NCI-H748 treated with DMSO at 0.1 percent for 48 hours (cell line): ENCODE data around the gene AFG1L.
"Not testable (repeated sequence)": the region's sequence is repeated elsewhere in the genome, so short reads cannot be mapped to it uniquely, and the experiment has no call there.

Source experiments
- DNase-seq: peaks from one replicate; lab custom pipeline; 2025; lab: John Stamatoyannopoulos, UW

The AFG1L gene

DNA sequence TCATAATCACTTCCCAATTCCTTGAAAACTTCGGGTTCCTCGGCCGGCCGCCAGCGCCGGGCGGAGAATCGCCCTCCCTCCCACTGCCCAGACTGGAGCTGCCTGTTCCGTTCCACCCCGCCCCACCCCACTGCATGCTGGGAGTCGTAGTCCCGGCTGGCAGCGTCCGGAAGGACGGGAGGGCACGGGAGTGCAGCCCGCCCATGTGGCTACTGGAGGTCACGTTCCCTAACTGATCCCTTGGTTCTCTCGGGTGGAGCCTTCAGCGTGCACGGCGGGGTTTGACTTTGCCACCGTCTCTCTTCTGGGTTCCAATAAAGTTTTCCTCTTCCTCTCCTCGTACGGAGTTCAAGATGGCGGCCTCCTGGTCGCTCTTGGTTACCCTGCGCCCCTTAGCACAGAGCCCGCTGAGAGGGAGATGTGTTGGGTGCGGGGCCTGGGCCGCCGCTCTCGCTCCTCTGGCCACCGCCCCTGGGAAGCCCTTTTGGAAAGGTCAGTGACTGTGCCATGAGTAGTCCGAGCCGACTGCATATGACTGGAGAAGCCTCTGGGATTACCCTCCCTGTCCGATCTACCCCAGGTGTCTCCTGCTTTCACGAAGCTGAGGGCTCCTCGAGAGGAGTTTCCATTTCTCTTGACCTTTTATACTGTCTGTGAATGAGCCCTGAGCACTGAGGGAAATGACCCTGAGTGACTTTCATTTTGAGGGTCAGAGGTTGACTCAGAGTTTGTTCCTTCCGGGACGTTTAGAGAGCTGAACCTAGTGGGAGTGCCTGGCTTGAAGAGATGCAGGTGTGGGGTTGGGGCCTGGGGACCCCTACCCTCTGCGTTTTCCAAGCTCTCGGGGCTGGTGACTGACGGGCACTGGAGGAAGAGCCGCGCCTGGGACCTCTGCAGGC, at the start of gene AFG1L:
AFG1L (plus strand) TSS at position 328 of the 899 bp plus-strand sequence; CDS start at position 354, 26 bp downstream.
- DNase-seq = peak; percentile 74

DNA sequence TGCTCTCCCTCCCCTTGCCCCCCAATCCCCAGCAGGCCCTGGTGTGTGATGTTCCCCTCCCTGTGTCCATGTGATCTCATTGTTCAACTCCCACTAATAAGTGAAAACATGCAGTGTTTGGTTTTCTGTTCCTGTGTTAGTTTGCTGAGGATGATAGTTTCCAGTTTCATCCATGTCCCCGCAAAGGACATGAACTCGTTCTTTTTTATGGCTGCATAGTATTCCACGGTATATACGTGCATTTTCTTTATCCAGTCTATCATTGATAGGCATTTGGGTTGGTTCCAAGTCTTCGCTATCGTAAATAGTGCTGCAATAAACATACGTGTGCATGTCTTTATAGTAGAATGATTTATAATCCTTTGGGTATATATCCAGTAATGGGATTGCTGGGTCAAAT, 49.8 kb upstream of the AFG1L start:
- not testable (repeated sequence) for DNase-seq

DNA sequence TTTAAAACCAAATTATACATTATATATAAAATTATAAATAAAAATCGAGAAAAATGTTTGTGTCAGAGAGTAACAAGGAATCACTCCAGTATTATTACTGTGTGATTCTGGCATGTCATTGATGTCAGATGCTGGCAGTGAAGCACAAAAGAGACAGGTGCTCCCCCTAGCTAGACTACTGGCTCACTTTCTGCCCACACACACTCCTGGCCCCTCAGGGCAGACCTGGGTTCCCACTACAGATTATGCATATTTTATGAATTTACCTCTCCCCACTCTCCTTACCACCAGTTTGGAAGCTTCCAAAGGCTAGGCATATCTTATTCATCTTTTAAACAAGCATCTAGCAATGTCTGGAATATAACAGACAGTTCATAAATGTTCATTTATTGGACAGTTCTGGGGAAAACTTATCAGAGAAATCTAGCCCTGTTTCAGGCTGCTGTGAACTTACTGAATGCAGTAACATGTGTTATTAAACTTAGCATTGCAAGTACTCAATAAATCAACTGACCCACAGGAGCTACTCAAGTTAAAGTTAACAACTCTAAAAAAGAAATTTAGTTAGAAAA, 46.8 kb upstream of the AFG1L start:
- no peak for DNase-seq

DNA sequence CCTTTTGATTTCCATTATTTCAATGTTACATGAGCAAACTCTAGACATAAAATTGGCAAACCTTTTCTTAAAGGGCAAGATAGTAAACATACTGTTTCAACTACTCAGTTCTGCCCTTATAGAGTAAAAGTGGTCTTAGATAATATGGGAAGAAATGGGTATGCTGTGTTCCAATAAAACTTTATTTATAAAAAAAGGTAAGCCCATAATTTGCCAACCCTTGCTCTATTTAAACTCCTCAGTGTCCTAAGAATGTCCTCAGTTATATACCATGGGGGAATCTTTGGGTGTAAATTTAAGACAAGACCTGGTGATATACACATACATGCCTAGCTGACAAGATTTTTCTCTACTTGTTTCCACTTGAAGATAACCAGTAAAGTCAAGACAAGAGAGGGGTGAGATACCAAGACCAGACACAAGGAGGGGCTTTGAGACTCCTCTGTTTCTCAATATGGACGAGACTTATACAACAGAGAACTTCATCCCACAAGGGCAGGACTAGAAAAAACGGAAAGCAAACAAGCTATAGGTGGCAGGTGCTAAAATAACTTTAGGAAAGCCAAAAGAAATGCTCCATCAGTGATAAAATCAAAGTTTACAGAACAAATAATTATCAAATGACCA, 44.5 kb upstream of the AFG1L start:
- no peak for DNase-seq

DNA sequence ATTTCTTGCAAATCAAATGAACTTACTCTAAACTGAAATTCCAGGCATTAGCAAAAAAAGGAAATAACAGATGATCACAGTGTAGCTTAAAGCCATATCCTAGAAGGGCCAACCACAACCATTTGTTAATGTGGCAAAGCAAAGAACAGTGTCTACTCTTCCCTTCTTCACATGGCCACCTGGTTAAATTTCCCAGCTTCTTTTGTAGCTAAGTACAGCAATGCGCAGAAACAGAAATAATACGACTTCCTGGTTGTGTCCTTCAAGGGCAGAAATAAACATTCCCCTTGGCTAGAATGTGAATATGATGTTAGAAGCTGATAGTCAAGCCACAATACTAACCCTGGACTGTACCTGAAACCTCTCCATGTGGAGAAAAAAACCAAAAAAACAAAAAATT, 43.6 kb upstream of the AFG1L start:
- no peak for DNase-seq

DNA sequence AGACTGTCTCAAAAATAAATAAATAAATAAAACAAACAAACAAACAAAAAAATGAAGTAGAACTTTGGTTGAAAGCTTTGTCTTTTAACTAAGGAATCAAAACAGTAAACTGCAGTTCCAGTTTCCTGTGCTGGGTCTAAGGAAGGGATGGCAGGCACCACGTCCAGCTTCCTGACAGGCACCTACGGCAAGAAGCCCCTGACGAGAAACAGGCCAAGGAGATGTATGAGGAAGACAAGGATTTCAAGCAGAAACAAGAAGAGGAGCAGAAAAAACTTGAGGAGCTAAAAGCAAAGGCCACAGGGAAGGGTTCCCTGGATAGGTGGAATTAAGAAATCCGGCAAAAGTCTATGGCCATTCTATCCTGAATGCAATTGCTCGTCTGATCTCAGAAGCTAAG, 42.8 kb upstream of the AFG1L start:
- DNase-seq = no peak

DNA sequence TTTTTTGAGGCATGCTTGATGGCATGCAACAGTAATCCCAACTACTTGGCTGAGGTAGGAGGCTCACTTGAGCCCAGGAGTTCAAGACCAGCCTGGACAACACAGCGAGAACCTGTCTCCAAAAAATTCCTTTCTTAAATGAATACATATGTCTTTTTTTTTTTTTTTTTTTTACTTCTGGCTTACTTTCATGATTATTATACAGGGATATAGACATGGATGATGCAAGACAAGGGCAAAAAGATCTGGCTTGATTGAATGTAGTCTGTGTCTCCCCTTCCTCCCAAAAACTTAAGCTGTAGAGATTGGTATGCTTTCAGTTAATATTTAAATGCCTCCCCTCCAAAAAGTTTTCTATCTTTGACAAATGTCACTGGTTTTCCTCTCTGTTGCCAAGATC, 41.6 kb upstream of the AFG1L start:
- no peak for DNase-seq

DNA sequence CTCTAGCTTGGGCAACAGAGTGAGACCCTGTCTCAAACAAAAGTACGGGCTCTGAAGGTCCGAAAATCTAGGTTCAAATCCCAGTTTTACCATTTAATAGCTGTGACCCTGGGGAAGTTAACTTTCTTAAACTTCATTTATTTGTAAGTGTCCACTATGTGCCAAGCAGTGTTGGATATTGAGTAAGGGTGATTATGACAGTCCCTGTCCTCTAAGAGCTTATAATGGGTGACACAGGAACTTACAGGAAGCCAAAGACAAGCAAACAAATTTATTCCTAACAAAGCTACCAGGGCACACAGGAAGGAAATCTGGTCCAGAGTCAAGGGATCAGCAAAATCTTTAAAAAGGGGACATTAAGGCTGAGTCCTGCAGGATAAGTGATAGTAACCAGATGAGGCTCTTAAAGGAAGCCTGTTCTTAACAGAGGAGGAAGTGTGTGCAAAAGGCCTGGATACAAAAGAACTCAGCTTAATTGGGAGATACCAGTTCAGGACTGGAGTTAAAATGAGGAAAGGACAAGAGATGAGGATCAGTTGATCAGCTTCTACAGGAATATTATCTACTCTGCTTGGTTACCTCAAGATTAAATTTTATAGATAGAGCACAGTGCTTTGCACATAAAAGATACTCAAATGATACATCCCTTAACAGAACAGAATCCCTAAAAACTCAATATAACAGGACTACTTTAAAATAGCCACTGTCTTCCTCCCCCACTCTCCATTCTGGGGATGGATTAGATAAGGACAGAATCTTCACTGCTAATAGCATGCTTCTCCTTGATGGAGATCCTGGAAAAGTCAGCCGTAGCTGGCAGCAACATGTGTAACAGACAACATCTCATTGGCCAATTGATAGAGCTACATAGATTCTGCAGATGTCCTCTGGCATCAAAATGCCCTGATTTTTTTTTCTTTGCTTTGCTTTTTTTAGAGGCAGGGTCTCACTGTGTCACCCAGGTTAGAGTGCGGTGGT, 40.1 kb upstream of the AFG1L start:
- DNase-seq = no peak

DNA sequence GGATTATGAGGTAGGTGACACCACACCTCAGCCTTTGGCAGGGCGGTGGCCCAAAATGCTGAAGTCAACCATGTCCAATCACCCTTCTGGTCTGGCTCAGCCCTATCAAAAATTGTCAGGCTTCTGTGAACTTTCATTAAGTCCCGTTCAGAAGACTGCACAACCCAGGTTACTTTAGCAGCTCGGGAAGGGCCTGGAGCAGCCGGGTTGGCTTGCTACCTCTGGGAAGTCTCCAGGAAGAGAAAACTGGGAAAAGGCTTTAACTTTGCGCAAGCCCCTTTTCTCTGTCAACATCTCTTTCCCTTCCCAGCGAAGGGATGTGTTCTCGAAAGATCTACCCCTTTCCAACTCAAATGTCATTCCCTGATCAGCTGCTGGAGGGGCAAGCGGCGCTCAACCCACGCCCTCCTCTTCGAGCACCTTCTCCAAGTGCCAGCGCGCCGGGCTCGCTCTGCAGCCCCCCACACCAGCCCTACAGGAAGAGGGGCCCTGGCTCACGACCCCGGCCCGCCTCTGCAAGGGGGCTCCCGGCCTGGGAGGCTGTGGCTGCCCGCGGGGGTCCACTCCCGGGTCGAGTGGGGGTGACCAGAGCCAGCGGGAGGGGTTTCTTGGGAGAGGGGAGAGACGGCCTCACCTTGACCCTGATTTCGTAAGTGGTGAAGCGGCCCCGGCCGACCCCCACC, 34.6 kb upstream of the AFG1L start:
- peak; percentile 35 for DNase-seq

DNA sequence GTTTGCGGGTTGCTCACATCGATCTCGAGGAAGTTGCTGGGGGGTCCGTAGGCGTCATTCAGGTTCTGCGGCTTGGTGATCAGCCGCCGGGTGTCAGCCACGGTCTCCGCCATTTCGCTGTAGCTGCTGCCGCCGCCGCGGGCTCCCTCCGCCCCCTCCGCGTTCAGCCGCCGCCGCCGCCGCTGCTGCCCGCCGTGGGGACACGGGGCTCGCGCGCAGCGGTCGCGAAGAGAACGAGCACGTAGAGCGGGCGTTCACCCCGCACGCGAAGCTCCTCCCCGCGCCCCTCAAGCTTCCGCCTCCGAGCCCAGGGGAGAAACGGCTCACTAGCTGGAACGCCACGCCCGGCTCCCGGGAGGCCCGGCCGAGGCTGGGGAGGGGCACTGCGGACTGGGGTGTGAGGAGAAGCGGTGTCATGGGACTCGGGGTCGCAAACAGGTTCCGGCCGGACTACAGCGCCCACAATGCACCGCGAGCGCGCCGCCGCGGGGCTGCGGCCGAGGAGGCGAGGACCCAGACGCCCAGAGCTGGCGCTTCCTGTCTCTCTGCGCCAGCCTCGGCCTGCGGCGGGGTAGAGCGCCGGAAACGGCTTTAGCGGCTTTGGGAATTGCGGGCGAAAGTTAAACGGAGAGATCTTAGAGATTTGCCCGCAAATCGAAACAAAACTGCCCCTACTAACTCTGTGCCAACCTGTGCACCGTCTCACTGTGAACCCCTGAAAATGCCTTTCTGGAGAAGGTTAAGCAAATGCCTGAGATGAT, 33.9 kb upstream of the AFG1L start, which contains the start of gene SNX3:
SNX3 (minus strand) TSS at position 232 of the 761 bp plus-strand sequence; CDS start at position 113, 119 bp downstream.
- peak; percentile 91 for DNase-seq

DNA sequence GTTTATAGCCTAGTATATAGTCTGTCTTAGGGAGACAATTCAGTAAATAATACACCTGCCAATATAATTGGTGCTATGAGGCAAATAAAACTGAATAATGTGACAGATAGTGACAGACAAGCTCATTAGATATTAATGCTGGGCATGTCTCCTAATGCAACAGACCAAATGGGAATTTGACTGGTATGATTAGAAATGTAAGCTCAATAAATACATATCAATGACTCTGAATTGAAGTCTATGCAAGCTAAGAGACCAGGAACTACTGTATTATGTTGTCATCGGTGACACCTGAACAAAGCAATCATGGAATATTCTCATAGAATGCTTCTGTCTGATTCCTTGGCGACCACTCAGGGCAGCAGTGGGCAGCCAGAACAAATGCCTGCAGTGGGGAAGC, 31.5 kb upstream of the AFG1L start:
- DNase-seq = no peak

DNA sequence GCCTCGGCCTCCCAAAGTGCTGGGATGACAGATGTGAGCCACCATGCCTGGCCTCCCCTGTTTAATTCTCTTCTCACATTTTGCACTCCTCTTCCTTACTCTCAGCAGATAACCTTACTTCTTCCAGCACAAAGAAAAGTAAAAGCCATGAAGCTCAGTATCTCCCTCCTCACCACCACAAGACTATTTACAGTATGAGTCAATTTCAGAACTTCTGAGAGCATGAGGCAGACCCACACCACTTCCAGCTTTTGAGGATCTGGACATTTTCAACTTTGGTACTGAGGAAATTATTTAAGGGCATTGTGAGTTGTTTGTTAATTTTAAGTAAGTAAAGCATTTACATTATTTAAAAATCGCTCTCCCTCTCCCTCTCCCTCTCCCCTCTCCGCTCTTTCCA, 26.0 kb upstream of the AFG1L start:
- DNase-seq = no peak

DNA sequence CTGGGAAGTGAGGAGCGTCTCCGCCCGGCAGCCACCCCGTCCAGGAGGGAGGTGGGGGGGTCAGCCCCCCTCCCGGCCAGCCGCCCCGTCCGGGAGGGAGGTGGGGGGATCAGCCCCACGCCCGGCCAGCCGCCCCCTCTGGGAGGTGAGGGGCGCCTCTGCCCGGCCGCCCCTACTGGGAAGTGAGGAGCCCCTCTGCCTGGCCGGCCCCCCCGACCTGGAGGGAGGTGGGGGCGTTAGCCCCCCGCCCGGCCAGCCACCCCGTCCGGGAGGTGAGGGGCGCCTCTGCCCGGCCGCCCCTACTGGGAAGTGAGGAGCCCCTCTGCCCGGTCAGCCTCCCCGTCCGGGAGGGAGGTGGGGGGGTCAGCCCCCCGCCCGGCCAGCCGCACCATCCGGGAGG, 24.9 kb upstream of the AFG1L start:
- not testable (repeated sequence) for DNase-seq

DNA sequence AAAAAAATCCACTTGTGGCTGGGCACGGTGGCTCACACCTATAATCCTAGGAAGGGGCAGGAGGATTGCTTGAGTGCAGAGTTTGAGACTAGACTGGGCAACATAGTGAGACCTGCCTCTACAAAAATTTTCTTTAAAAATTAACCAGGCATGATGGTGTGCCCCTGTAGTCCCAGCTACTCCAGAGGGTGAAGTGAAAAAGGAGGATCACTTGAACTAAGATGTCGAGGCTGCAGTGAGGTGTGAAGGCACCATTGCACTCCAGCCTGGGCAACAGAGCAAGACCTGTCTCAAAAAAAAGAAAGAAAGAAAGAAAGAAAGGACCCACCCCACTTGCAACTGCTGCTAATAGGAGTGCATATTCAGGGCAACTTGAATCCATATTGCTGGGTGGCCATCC, 20.3 kb upstream of the AFG1L start:
- DNase-seq = no peak

DNA sequence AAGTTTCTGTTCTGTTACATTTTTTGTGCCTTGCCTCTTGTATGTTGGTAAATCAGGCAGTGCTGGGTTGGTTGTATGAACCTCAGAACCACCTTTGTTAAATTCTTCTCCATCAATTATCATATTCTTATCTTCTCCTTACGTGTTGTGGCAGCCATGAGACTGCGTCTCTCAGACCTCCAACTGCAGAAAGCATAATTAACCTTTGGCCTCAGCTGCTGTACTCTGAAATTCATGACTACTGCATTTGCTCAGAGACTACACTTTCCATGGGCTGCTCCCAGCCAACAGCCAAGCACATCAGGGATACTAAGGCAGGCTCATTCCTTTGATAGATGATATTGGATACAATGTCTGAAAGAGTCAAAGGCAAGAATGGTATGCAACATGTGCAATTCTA, 18.9 kb upstream of the AFG1L start:
- DNase-seq = no peak

DNA sequence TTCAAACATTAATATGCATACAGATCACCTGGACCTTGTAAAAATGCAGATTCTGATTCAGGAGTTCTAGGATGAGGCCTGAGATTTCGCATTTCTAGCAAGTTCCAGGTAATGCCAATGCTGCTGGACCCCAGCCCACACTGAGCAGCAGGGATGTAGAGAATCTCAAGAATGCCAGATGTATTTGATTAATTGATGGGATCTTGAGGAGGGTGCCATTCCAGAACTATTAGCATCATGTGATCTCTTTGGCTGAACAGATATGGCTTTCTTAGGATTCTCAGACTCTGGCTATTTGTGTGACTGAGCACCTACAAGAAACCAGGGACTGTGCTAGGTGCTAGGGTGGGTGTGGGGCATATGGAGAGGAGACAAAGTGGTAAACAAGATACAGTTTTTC, 17.6 kb upstream of the AFG1L start:
- no peak for DNase-seq

DNA sequence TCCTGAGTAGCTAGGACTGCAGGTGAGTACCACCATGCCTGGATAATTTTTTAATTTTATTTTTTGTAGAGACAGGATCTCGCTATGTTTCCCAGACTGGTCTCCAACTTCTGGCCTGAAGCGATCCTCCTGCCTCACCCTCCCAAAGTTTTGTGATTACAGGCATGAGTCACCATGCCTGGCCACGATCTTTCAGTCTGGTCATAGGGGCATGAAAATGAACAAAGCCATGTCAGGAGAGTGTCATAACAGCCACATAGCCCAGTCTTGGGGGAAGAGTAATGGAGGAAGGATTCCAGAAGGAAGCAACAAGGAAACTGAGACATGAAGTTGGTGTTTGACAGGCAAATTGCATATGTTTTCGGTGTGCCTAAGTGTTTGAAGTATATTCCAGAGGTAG, 17.0 kb upstream of the AFG1L start:
- DNase-seq = no peak

DNA sequence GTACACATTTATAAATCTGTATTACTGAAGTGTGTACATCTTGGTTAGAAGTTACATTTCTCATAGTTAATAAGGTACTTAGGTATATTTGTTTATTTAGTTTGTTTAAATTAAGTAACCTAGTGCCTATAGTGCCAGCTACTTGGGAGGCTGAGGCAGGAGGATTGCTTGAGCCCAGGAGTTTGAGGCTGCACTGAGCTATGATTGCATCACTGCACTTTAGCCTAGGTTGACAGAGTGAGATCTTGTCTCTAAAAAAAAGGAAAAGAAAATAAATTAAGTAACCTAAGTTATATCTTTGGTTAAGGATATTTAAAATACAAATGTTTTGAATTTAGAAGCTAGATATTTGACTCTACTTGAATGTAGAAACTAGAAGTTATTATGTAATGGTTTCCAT, 9.5 kb upstream of the AFG1L start:
- no peak for DNase-seq

DNA sequence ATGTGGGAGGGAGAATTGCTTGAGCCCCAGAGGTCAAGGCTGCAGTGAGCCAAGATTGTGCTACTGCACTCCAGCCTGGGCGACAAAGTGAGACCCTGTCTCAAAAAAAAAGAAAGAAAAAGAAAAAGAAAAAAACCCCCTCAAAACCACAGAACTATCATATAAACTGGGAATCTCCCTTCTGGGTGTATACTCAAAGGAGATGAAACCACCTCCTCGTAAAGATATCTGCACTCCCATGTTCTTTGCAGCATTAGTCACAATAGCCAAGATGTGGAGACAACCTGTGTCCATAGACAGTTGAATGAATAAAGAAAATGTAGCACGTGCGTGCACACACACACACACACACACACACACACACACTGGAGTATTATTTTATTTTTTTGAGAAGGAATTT, 8.5 kb upstream of the AFG1L start:
- no peak for DNase-seq

DNA sequence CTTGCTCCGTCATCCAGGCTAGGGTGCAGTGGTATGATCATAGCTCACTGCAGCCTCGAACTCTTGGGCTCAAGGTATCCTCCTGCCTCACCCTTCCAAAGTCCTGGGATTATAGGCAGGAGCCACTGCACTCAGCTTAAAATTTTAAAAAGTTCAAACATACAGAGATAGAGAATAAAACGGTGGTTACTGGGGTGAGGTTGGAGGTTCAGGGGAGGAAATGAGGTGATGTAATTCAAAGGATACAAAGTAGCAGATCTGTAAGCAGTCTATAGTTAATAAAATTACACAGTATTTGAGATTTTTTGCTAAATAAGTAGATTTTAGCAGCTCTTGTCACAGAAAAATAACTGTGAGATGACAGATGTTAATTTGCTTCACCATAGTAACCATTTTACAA, 7.5 kb upstream of the AFG1L start:
- no peak for DNase-seq

DNA sequence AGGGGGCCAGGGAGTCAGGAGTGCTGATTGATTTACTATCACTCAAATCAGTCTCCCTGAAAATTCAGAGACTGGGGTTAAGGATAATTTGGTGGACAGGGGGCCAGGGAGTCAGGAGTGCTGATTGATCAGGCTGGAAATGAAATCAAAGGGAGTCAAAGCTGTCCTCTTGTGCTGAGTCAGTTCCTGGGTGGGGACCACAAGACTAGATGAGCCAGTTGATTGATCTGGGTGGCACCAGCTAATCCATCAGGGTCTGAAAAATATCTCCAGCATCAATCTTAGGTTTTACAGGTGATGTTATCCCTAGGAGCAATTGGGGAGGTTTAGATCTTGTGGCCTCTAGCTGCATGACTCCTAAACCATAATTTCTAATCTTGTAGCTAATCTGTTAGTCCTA, 6.1 kb upstream of the AFG1L start:
- DNase-seq = no peak
